Measurements from ENCODE around the gene MYBPC3.

Gene MYBPC3

DNA sequence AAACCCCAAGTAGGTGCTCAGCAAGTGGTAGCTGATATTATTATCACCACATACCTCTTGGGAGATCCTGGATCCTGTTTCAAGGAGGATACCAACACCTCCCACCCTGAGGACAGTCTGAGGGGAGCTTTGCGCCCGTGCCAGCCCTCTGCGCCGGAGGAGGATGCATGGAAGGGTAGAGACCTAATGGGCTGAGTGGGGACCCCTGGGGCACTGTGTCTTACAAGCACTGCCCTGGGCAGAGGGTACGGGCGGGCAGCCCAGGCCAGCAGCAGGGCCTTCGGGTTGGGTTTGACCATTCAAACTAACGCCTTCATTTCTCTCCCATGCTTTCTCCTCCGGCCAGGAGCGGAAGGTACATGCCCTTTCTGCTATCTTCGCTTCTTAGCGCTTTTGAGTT, 26.3 kb downstream of the MYBPC3 start:
- Histone ChIP-seq H2AK5ac (ENCODE audit: low read length, severe bottlenecking) (no peak overlapping the region), H3K4ac (ENCODE audit: low read depth in 1 of 2, low read length in 2 of 2) (no peak overlapping the region), H3K9me3 (ENCODE audit: control insufficient read depth, low read length) (no peaks in the 10 kb centered on the region), H2AFZ (ENCODE audit: low read depth, low read length) (no peak overlapping the region), H4K91ac (ENCODE audit: low read length) (no peak overlapping the region), H3K9ac (ENCODE audit: low read length) (no peak overlapping the region), H3K36me3 (ENCODE audit: control insufficient read depth in 1 of 2, insufficient read depth in 2 of 2, low read depth in 1 of 2, low read length in 2 of 2) (peaks cover 9 to 66% of the 10 kb centered on the region in 2 experiments), H3K27ac (ENCODE audit: low read length, poor library complexity, severe bottlenecking) (no peak overlapping the region), H3K14ac (ENCODE audit: low read length in 2 of 2) (no peak overlapping the region), H3K23ac (ENCODE audit: low read length in 2 of 2) (no peak overlapping the region), H3K4me3 (ENCODE audit: insufficient read depth in 1 of 2, low read depth in 1 of 2, low read length in 2 of 2) (no peak overlapping the region), H2BK120ac (ENCODE audit: low read depth, low read length) (no peak overlapping the region), H3K4me2 (ENCODE audit: low read length, poor library complexity, severe bottlenecking) (no peak overlapping the region), H2BK15ac (ENCODE audit: low read depth, poor library complexity, severe bottlenecking) (no peak overlapping the region), H3K27me3 (ENCODE audit: control insufficient read depth in 1 of 2, insufficient read depth in 1 of 2, low read length in 2 of 2) (no peaks in the 10 kb centered on the region), H2BK12ac (ENCODE audit: low read length in 2 of 2) (no peak overlapping the region), H4K8ac (ENCODE audit: low read length) (no peak overlapping the region), H3K18ac (ENCODE audit: low read depth in 1 of 2, low read length in 2 of 2) (no peak overlapping the region), H3K79me1 (replicated peaks; ENCODE audit: low read length, poor library complexity, severe bottlenecking) (peaks cover 2% of the 10 kb centered on the region), H3K4me1 (ENCODE audit: control insufficient read depth, insufficient read depth, low read depth, low read length) (peaks cover 9% of the 10 kb centered on the region), H2BK5ac (ENCODE audit: low read depth, low read length, poor library complexity, severe bottlenecking) (no peak overlapping the region)
- DNase-seq, result no peak
- 94% methylated on average over 12 of the region's 12 CpGs for WGBS

GRCh38 chr11:47325271-47326041, 27.0 kb downstream of the MYBPC3 start:
- Histone ChIP-seq H4K91ac (ENCODE audit: low read length) (no peak overlapping the region), H3K14ac (ENCODE audit: low read length in 2 of 2) (no peak overlapping the region), H3K18ac (ENCODE audit: low read depth in 1 of 2, low read length in 2 of 2) (no peak overlapping the region), H4K8ac (ENCODE audit: low read length) (no peak overlapping the region), H3K23ac (ENCODE audit: low read length in 2 of 2) (no peak overlapping the region), H3K36me3 (ENCODE audit: control insufficient read depth in 1 of 2, insufficient read depth in 2 of 2, low read depth in 1 of 2, low read length in 2 of 2) (peaks cover 12 to 64% of the 10 kb centered on the region in 2 experiments), H3K9ac (ENCODE audit: low read length) (no peak overlapping the region), H2AK5ac (ENCODE audit: low read length, severe bottlenecking) (no peak overlapping the region), H2BK120ac (ENCODE audit: low read depth, low read length) (no peak overlapping the region), H3K4ac (ENCODE audit: low read depth in 1 of 2, low read length in 2 of 2) (no peak overlapping the region), H3K9me3 (ENCODE audit: control insufficient read depth, low read length) (no peaks in the 10 kb centered on the region), H3K4me2 (ENCODE audit: low read length, poor library complexity, severe bottlenecking) (no peak overlapping the region), H3K27ac (ENCODE audit: low read length, poor library complexity, severe bottlenecking) (no peak overlapping the region), H2BK12ac (ENCODE audit: low read length in 2 of 2) (no peak overlapping the region), H2BK5ac (ENCODE audit: low read depth, low read length, poor library complexity, severe bottlenecking) (no peak overlapping the region), H3K4me1 (ENCODE audit: control insufficient read depth, insufficient read depth, low read depth, low read length) (peaks cover 7% of the 10 kb centered on the region), H3K27me3 (ENCODE audit: control insufficient read depth in 1 of 2, insufficient read depth in 1 of 2, low read length in 2 of 2) (no peaks in the 10 kb centered on the region), H2AFZ (ENCODE audit: low read depth, low read length) (no peak overlapping the region), H3K79me1 (replicated peaks; ENCODE audit: low read length, poor library complexity, severe bottlenecking) (peaks cover 4% of the 10 kb centered on the region), H2BK15ac (ENCODE audit: low read depth, poor library complexity, severe bottlenecking) (no peak overlapping the region), H3K4me3 (ENCODE audit: insufficient read depth in 1 of 2, low read depth in 1 of 2, low read length in 2 of 2) (no peak overlapping the region)
- no peak for DNase-seq
- 92% methylated on average over 14 of the region's 15 CpGs for WGBS

DNA sequence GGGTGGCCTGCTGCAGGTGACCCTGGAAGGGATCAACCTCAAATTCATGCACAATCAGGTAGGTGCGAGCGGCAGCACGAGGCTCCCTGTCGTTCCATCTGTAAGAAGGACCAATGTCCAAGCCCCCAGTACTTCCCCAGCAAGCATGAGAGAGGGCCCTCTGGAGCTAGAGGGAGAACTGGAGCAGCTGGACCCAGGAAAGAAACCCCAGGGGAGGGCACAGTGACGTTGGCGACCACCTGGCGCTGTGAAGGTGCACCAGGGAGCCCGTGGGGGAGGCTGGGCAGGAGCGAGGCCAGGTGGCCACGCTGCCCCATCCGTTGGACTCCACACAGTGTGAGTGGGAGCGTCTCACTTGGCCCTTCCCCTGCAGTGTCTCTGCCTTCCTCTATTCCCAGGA, 28.0 kb downstream of the MYBPC3 start:
- Histone ChIP-seq H3K4me3 (ENCODE audit: insufficient read depth in 1 of 2, low read depth in 1 of 2, low read length in 2 of 2) (no peak overlapping the region), H4K91ac (ENCODE audit: low read length) (no peak overlapping the region), H3K79me1 (replicated peaks; ENCODE audit: low read length, poor library complexity, severe bottlenecking) (peaks cover 4% of the 10 kb centered on the region), H3K18ac (ENCODE audit: low read depth in 1 of 2, low read length in 2 of 2) (no peak overlapping the region), H2BK15ac (ENCODE audit: low read depth, poor library complexity, severe bottlenecking) (no peak overlapping the region), H3K23ac (ENCODE audit: low read length in 2 of 2) (no peak overlapping the region), H3K9me3 (ENCODE audit: control insufficient read depth, low read length) (no peaks in the 10 kb centered on the region), H3K9ac (ENCODE audit: low read length) (no peak overlapping the region), H3K4me2 (ENCODE audit: low read length, poor library complexity, severe bottlenecking) (no peak overlapping the region), H3K4ac (ENCODE audit: low read depth in 1 of 2, low read length in 2 of 2) (no peak overlapping the region), H3K14ac (ENCODE audit: low read length in 2 of 2) (no peak overlapping the region), H2AFZ (ENCODE audit: low read depth, low read length) (no peak overlapping the region), H2BK5ac (ENCODE audit: low read depth, low read length, poor library complexity, severe bottlenecking) (no peak overlapping the region), H3K27me3 (ENCODE audit: control insufficient read depth in 1 of 2, insufficient read depth in 1 of 2, low read length in 2 of 2) (no peaks in the 10 kb centered on the region), H3K36me3 (ENCODE audit: control insufficient read depth in 1 of 2, insufficient read depth in 2 of 2, low read depth in 1 of 2, low read length in 2 of 2) (peaks cover 12 to 59% of the 10 kb centered on the region in 2 experiments), H4K8ac (ENCODE audit: low read length) (no peak overlapping the region), H3K27ac (ENCODE audit: low read length, poor library complexity, severe bottlenecking) (no peak overlapping the region), H2AK5ac (ENCODE audit: low read length, severe bottlenecking) (no peak overlapping the region), H3K4me1 (ENCODE audit: control insufficient read depth, insufficient read depth, low read depth, low read length) (peaks cover under 1% of the 10 kb centered on the region), H2BK120ac (ENCODE audit: low read depth, low read length) (no peak overlapping the region), H2BK12ac (ENCODE audit: low read length in 2 of 2) (no peak overlapping the region)
- 96% methylated on average over 10 of the region's 12 CpGs for WGBS
- DNase-seq, result no peak

GRCh38 chr11:47318166-47318565, 34.3 kb downstream of the MYBPC3 start:
- H3K18ac ChIP-seq (ENCODE audit: low read depth in 1 of 2, low read length in 2 of 2), result no peak overlapping the region
- no peak overlapping the region for H2AK5ac ChIP-seq (ENCODE audit: low read length, severe bottlenecking)
- no peak overlapping the region for H2BK5ac ChIP-seq (ENCODE audit: low read depth, low read length, poor library complexity, severe bottlenecking)
- WGBS, result 100% methylated on average over 1 of the region's 2 CpGs
- peaks cover 28 to 35% of the 10 kb centered on the region in 2 experiments for H3K36me3 ChIP-seq (ENCODE audit: control insufficient read depth in 1 of 2, insufficient read depth in 2 of 2, low read depth in 1 of 2, low read length in 2 of 2)
- H3K4me3 ChIP-seq (ENCODE audit: insufficient read depth in 1 of 2, low read depth in 1 of 2, low read length in 2 of 2), result no peak overlapping the region
- no peak overlapping the region for H3K14ac ChIP-seq (ENCODE audit: low read length in 2 of 2)
- H3K23ac ChIP-seq (ENCODE audit: low read length in 2 of 2), result no peak overlapping the region
- peaks cover 2% of the 10 kb centered on the region for H3K79me1 ChIP-seq (replicated peaks; ENCODE audit: low read length, poor library complexity, severe bottlenecking)
- H4K8ac ChIP-seq (ENCODE audit: low read length), result no peak overlapping the region
- no peak overlapping the region for H3K9ac ChIP-seq (ENCODE audit: low read length)
- H2BK12ac ChIP-seq (ENCODE audit: low read length in 2 of 2), result no peak overlapping the region
- no peak overlapping the region for H3K4ac ChIP-seq (ENCODE audit: low read depth in 1 of 2, low read length in 2 of 2)
- no peak overlapping the region for H2BK15ac ChIP-seq (ENCODE audit: low read depth, poor library complexity, severe bottlenecking)
- no peaks in the 10 kb centered on the region for H3K4me1 ChIP-seq (ENCODE audit: control insufficient read depth, insufficient read depth, low read depth, low read length)
- H3K9me3 ChIP-seq (ENCODE audit: control insufficient read depth, low read length), result no peaks in the 10 kb centered on the region
- no peak for DNase-seq
- H4K91ac ChIP-seq (ENCODE audit: low read length), result no peak overlapping the region
- no peak overlapping the region for H2AFZ ChIP-seq (ENCODE audit: low read depth, low read length)
- H3K27ac ChIP-seq (ENCODE audit: low read length, poor library complexity, severe bottlenecking), result no peak overlapping the region
- H3K27me3 ChIP-seq (ENCODE audit: control insufficient read depth in 1 of 2, insufficient read depth in 1 of 2, low read length in 2 of 2), result no peaks in the 10 kb centered on the region
- H2BK120ac ChIP-seq (ENCODE audit: low read depth, low read length), result no peak overlapping the region
- no peak overlapping the region for H3K4me2 ChIP-seq (ENCODE audit: low read length, poor library complexity, severe bottlenecking)
